T-helper 2 cell treated with Interferon-gamma antibody and Interleukin-4, amounts not matched to agents 100 ng/mL and 5 ng/mL, for 36 hours (primary cell): ENCODE results near the gene RNF182. TPM values are rescaled to one million over a fixed set of nuclear protein-coding genes. Genes with fewer than 3 reads are reported as not detected.
"Not testable (repeated sequence)": the region's sequence is repeated elsewhere in the genome, so short reads cannot be mapped to it uniquely, and the experiment has no call there.

Source experiments
- intact Hi-C: fragments of 100-400 bp; cut with micrococcal nuclease; formaldehyde crosslinking; loops from one replicate; pipeline ENCODE4 v1.15.1; 2023
- total RNA-seq: library from RNA; stranded (reverse); gene quantifications from 2 replicates; pipeline ENCODE4 v1.2.3, GENCODE V29; 2022

RNF182 gene
- total RNA-seq, 1 donor from 2014 or later, result not detected

DNA sequence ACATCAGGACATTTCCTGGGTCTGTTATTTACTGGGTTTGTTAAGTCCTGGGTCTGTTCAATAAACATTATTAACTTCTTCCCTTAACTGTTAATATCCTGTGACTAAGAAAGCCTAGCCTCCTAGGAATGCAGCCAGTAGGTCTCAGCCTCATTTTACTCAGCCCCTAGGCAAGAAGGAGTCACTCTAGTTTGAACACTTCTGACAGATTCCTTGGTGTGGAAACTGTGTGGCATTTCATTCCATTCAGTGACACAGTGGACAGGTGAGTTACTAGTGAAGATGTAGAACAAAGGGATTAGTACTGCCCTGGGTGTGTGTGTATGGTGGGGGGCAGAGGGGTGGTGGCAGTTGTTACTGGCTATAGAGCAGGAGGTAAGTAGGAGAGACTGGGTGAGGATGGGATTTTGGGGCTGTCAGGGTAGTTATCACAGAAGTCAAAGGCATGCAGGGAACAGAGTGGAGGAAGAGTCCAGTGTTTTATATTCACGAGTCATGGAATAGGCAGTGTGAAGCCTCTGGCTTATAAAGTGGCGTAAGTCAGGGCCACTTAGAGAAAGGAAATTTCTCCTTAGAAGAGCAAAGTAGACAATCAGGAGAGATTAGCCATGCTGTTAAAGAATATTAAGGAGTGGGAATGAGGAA lies 28.4 kb downstream of the RNF182 start:
- intact Hi-C loops, result no loop called here

DNA sequence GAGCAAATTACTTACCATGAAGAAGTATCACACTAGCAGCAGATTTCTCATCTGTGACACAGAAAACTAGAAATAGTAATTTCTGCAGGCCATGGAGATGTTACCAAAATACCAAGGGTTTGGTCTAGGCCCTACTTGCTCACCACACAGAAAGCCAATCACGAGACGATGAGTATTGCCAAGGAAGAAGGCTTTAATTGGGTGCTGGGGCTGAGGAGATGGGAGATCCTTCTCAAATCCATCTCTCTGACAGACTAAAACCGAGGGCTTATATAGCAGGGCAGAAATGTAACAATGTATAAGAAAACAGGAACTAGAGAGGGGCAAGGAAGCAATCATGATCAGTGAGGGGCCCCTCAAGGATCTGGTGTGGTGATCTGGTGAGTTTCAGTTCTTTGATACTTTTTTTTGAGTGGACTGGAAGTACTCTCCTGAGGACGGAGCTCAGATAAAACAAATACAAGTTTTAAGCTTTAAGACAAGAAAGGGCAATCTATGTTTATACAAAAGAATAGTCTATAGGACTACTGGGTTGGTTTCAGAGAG lies 40.9 kb downstream of the RNF182 start:
- intact Hi-C loops, result no loop called here

DNA sequence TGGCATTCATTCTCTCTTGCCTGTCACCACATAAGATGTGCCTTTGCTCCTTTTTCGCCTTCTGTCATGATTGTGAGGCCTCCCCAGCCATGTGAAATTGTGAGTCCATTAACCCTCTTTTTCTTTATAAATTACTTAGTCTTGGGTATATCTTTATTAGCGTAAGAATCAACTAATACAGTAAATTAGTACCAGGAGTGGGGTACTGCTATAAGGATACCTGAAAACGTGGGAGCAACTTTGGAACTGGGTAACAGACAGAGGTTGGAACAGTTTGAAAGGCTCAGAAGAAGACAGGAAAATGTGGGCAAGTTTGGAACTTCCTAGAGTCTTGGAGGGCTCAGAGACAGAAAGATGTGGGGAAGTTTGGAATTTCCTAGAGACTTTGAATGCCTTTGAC lies 46.6 kb downstream of the RNF182 start:
- intact Hi-C loops, result no loop called here

DNA sequence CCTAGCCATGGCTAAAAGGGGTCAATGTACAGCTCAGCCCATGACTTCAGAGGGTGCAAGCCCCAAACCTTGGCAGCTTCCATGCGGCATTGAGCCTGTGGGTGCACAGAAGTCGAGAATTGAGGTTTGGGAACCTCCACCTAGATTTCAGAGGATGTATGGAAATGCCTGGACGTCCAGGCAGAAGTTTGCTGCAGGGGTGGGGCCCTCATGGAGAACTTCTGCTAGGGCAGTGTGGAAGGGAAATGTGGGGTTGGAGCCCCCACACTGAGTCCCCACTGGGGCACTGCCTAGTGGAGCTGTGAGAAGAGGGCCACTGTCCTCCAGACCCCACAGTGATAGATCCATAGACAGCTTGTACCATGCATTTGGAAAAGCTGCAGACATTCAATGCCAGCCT lies 47.9 kb downstream of the RNF182 start:
- intact Hi-C loops, result not testable (repeated sequence)

DNA sequence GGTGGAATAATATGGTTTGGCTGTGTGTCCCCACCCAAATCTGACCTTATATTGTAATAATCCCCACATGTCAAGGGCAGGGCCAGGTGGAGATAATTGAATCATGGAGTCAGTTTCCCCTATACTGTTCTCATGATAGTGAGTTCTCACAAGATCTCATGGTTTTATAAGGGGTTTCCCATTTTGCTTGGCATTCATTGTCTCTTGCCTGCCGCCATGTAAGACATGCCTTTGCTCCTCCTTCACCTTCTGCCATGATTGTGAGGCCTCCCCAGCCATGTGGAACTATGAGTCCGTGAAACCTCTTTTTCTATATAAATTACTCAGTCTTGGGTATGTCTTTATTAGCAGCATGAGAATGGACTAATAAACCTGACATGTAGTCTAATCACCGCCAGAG lies 48.7 kb downstream of the RNF182 start:
- intact Hi-C loops, result not testable (repeated sequence)

DNA sequence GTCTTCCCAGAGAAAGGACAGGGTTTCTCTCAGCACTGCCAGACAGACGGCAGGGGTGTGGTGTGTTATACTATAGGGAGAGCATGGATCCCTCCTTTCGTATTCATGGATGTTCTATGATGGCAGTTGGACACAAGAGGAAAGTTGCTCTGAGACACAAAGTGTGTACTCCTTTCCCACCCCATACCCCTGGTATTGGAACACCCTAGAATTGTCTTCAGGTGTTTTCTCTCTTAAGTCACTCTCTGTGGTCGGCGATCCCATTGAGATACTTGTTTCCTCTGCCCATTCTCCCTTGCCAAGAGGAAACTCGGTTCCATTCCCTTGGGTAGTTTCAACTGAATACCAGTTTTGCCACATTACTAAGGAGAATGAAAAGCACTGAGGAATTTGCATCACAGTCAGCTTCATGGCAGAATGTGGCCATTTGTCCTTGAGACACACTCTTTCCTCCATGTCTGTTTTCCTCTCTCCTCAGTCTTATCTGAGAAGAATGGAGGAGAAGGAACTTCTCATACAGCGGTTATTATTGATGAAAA lies 53.4 kb downstream of the RNF182 start:
- intact Hi-C loops, result no loop called here

DNA sequence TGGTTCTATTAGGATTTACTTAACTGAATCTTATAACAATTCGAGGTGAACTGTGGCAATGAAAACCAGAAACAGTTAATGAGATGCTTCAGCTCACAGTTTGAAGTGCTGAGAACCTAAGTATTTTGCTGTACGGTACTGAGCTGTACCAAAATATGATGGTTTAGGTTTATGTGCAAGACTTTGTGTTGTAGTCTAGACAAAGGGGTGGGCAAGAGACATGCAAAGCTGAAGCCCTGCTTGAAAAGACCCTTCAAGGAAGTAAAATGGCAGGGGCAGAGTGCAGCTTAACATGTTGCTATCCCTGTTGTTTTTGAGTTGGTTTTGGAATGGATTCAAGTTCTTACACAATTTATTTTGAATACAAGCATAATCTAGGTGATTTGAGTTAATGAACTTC lies 54.0 kb downstream of the RNF182 start:
- intact Hi-C loops, result no loop called here

DNA sequence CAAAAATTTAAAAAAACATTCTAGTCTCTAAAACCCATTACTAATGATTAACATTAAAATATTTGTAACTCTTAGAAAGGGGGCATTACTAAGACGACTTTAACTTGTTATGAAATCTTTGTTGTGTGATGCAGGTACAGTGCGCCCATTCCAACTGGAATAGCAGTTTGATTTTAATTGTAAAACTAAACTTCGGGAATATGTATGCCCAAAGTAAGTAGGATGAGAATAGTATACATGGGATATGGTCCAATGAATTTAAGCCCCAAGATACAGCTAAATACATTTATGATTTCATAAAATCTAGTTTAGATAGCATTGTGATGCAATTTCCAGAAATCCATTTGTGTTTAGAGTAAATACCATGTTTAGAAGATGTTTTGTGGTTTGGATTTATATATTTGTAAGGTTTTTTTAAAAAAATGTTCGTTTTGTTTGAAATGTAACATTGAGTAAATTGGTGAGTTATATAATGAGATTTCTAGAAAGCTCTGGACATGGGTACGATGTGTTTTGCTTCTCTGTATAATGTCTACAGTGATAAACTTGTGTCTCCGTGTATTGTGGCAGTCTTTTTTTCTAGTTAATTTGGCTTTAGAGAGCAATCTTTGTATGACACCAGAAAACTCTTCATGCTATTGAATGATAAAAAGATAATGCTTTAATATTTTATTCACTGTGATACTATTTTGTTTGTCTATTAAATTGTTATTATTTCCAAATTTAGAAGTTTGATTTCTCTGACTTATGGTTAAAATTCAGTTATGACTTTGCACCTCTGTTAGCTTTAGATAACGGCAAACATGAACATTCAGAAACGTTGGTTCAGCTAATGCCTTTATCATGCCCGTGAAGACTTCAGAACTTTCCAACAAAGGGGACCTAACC lies 54.8 kb downstream of the RNF182 start:
- intact Hi-C loops, result no loop called here

DNA sequence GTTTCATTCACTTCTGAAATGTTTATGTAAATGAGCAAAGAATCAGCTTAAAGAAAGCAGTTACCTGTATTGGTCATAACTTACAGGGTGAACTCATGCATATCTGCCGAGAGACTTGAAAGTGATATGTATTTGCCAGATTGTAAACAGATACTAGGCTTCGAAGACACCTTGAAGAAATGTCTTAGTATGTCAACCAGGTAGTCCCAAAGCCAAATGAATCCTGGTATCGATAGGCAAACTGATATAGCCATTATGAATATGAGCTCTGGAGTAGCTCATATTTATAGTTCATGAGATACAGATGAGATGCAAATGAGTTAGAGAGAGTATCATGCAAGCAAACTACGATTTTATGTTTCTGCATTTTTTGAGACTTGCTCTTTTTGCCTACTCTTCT lies 55.8 kb downstream of the RNF182 start:
- intact Hi-C loops, result no loop called here

DNA sequence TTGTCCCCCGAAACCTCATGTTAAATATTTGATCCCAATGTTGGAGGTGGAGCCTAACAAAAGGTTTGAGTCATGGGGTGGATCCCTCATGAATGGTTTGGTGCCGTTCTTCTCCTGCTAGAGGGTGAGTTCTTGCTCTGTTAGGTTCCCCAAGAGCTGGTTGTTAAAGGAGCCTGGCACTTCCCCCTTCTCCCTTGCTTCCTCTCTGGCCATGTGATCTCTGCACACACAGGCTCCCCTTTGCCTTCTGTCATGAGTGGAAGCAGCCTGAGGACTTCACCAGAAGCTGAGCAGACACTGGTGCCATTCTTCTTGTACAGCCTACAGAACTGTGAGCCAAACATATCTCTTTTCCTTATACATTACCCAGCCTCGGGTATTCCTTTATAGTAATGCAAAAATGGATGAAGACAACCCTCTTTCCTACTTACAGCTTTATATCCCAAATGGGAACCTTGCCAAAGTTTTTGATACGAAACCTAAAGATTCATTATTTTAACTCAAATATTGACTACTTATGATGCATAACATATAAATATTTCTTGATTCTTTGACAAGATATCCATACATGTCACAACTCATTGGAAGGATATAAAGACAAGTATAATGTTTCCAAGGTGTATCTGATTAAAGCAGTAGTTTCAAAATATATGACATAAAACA lies 61.0 kb downstream of the RNF182 start:
- intact Hi-C loops, result no loop called here

DNA sequence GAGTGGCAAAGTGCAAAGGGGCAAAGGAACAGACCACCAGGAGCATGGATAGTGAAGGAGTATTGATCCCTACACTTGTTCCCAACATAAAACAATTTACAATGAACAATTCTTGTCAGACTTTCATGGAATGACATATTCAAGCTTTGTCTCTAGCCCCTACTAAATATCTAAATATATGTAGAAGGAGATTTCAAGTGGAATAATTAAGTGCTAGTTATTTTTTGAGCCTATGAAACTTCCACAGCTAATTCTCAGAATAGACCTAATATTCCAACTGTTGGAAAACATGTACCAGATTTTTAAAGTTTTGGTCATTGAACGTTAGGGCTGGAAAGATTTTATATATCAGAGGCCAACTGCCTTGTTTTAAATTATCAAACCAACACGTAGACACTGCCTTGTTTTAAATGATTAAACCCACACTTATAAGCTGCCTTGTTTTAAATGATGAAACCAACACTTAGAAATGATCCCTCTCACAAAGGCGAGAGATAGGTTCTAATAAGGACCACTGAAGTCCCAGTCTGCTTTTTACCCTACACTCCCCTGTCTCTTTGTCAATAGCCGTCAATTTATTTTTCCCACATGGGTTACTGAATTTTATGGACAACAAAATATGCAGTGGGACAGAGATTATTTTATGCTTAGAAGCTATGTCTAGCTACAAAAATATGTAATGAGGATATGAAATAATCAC lies 62.1 kb downstream of the RNF182 start:
- intact Hi-C loops, result no loop called here

DNA sequence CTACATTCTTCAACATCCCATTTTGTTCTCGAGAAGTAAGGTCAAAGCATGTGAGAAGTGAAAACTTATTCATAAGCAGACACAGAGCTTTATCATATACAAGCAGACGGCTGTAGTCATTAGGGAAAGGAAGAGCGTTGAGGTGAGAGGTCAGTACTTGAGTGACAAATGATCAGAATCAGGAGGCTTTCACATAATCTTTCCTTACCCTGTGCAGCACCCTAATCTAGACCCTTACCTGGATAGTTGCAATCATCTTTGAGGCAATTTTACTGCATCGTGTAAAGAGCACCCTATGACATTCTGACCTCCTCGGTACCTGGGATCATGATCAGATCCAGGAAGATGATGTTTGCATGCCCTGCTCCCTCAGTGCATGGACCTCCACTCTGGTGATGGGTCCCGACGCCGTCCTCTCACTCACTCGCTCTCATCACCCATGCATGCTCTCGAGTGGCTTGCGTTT lies 62.7 kb downstream of the RNF182 start:
- intact Hi-C loops, result no loop called here

DNA sequence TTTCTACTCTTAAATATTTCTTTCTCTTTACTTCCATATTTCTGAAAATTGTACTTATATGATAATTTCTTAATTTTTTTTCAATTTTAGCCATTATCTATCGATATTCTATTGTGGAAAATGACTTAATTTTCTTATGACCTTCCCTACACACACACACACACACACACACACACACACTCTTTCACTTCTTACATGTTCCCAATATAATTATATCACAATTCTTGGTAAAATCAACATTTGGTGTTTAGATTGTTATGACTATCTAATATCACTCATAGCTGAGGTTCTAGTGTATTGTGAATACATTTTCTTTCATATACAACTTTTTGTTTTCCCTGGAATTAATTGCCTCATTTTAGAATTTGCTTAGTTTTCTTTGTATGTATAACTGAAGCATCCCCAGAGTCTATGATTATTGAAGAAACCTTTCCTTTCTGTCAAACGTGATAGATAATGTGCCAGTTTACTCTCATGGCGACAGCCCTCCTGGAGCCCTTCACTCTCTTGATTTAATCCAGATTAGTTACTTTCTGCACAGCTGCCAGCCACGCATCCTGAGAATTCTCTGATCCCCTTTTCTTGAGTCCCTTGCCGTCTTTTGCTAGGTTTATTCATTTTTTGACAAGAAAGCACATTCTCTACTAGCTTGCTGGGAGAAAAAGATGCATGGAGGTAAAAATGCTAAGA lies 63.4 kb downstream of the RNF182 start:
- intact Hi-C loops, result no loop called here

DNA sequence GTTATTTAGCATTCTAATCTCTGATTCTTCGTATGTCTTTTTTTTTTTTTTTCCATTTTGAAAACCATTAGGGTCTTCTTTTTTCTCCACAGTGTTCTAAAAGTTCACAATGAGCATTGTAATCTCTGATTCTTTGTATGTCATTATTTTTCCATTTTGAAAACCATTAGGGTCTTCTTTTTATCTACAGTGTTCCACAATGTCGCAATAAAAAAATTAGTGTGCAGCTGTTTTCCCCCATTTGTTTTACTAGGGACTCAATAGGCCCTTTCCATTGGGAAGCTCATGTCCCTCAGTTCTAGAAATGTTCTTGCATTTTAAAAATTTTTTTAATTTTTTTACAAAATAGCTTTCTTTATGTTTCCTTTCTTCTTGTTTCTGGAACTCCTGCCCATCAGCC lies 64.2 kb downstream of the RNF182 start:
- intact Hi-C loops, result no loop called here

DNA sequence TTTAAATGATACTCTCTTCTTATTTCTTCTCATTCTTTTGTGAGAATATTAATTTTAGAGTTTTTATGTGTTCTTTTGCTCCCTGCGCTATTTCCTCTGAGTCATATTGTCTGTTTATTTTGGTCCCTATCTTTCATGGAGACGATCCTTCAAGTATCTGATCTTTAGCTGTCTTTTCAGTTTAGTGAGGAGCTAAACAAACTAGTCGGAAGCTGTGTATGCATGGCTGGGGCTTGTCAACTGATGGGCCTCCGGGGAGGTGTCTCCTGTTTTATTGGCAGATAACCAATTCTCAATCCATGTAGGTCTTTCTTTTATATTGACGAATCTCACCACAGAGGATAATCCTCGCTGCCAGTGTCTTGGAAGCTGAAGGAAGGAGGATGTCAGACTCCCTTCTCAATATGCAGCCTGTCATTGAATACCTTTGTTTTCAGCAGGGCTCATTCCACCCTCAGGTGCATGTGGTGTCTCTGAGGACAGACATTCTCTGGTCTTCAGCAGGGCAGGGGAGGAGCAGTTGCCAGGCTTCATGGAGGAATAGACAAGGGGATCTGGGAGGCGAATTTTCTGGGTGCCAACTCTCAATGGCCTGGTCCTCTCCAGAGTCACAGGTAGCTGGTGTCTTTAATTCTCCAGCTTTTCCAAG lies 64.9 kb downstream of the RNF182 start:
- intact Hi-C loops, result no loop called here

DNA sequence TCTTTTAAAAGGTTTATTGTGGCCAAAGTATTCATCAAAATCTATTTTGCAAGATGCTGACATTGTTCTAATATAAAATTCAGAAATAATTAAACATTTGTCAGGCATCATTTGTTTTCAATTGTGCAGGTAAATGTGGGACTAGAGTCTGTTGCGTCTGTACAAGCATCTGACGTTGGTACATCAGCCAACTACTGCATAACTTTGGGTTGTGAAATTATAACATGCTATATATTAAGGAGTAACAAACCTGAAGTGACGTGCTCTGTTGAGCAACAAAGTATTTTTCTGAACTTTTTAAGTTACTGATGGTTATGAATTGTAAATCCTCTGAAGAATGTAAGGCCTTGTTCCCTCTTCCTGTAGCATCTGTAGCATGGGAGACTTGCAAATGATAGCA lies 66.0 kb downstream of the RNF182 start:
- intact Hi-C loops, result no loop called here

DNA sequence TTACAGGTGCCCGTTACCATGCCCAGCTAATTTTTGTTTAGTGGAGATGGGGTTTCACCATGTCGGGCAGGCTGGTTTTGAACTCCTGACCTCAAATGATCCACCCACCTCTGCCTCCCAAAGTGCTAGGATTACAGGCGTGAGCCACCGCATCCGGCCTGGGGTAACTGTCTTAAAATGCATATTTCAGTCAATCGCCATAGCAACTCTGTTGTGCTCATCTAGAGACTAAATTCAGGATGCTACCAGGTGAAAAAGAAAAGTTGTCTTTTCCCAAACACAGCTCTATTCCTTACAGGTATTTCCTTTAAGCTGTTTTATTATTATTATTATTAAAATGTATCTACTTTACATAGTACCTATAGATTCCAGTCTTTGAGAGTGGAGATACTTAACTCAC lies 66.6 kb downstream of the RNF182 start:
- intact Hi-C loops, result no loop called here

DNA sequence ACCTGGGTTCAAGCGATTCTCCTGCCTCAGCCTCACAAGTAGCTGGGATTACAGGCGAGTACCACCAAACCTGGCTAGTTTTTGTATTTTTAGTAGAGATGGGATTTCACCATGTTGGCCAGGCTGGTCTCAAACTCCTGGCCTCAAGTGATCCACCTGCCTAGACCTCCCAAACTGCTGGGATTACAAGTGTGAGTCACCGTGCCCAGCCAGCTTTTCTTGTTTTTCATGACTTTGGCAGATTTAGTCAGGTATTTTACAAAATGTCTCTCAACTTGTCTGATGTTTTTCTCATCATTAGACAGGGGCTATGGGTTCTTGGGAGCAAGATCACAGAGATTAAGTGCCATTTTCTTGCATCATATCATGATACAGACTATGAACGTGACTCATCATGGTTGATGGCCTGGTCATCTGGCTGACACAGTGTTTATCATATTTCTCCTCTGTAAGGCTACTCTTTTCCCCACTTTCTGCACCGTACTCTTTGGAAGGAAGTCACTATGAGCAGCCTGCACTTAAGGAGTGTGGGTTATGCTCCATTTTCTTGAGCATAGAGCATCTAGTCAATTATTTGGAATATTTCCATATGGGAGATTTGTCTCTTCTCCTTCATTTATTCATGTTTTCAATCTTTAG lies 67.8 kb downstream of the RNF182 start:
- intact Hi-C loops, result no loop called here

DNA sequence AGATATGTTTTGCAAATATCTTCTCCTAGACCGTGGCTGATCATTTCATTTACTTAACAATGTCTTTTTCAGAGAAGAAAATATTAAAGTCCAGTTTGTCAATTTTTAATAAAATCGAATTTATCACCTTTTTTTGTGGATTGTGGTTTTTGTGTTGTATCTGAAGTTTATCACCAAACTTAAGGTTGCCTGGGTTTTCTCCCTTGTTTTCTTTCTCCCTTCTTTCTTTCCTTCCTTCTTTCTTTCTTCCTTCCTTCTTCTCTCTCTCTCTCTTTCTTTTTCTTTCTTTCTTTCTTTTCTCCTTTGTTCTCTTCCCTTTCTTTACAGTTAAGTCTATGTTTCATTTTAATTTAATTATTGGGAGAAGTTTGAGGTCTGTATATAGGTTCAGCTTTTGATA lies 68.7 kb downstream of the RNF182 start:
- intact Hi-C loops, result no loop called here
